BE2C (cell line): ENCODE results near the gene RBM39.
"Not testable (repeated sequence)": the region's sequence is repeated elsewhere in the genome, so short reads cannot be mapped to it uniquely, and the experiment has no call there.

ENCODE experiments used
- DNase-seq: peaks from one replicate; pipeline ENCODE4 v3.0.0-alpha.2; 2020
- H3K27me3 ChIP-seq: fragments of 250-450 bp; sonication (Bioruptor Pico); 2 replicates; pipeline ENCODE4 v1.5.1; 2020; ENCODE audit warnings: mild to moderate bottlenecking
- H3K36me3 ChIP-seq: fragments of 250-450 bp; sonication (Bioruptor Pico); 2 replicates; pipeline ENCODE4 v1.5.1; 2020; ENCODE audit warnings: mild to moderate bottlenecking
- H3K4me1 ChIP-seq: fragments of 250-450 bp; sonication (Bioruptor Pico); 2 replicates; pipeline ENCODE4 v1.5.1; 2020
- H3K4me3 ChIP-seq: 2 replicates; pipeline ENCODE4 v1.5.1; 2011; ENCODE audit warnings: low read depth, low read length
- H3K9me3 ChIP-seq: fragments of 250-450 bp; sonication (Bioruptor Pico); 2 replicates; pipeline ENCODE4 v1.5.1; 2020
- CTCF ChIP-seq: IDR thresholded peaks from 2 replicates; pipeline ENCODE4 v1.5.1; 2012; ENCODE audit warnings: mild to moderate bottlenecking, low read depth, low read length

Gene RBM39

GRCh38 chr20:35710039-35710438 lies 32.0 kb downstream of the RBM39 start:
- TF ChIP-seq CTCF = no peak
- Histone ChIP-seq H3K4me3 (no peak overlapping the region), H3K9me3 (no peaks in the 10 kb centered on the region), H3K27me3 (no peaks in the 10 kb centered on the region), H3K36me3 (peaks cover 94% of the 10 kb centered on the region), H3K4me1 (no peaks in the 10 kb centered on the region)
- DNase-seq = no peak

GRCh38 chr20:35709259-35709658 lies 32.8 kb downstream of the RBM39 start:
- Histone ChIP-seq H3K4me3 (no peak overlapping the region), H3K27me3 (no peaks in the 10 kb centered on the region), H3K36me3 (peaks cover 94% of the 10 kb centered on the region), H3K9me3 (no peaks in the 10 kb centered on the region), H3K4me1 (no peaks in the 10 kb centered on the region)
- no peak for TF ChIP-seq CTCF
- no peak for DNase-seq

- Histone ChIP-seq H3K36me3 (peaks cover 94% of the 10 kb centered on the region), H3K27me3 (no peaks in the 10 kb centered on the region), H3K4me3 (no peak overlapping the region), H3K4me1 (no peaks in the 10 kb centered on the region), H3K9me3 (no peaks in the 10 kb centered on the region)
- DNase-seq = no peak
- no peak for TF ChIP-seq CTCF
Measured at GRCh38 chr20:35708502-35708901, 33.6 kb downstream of the RBM39 start.

- peaks cover 97% of the 10 kb centered on the region for H3K36me3 ChIP-seq
- H3K4me1 ChIP-seq, H3K9me3 ChIP-seq, H3K27me3 ChIP-seq, DNase-seq, H3K4me3 ChIP-seq: not testable (repeated sequence)
Measured at GRCh38 chr20:35706591-35707529, 35.2 kb downstream of the RBM39 start.

- not testable (repeated sequence) for H3K27me3 ChIP-seq, H3K4me1 ChIP-seq, H3K4me3 ChIP-seq, DNase-seq, H3K9me3 ChIP-seq
- peaks cover 95% of the 10 kb centered on the region for H3K36me3 ChIP-seq
Measured at GRCh38 chr20:35705894-35706293, 36.2 kb downstream of the RBM39 start.

- Histone ChIP-seq H3K4me1 (no peaks in the 10 kb centered on the region), H3K4me3 (no peak overlapping the region), H3K27me3 (no peaks in the 10 kb centered on the region), H3K9me3 (no peaks in the 10 kb centered on the region), H3K36me3 (peaks cover 85% of the 10 kb centered on the region)
- no peak for DNase-seq
- TF ChIP-seq CTCF = no peak
Measured at GRCh38 chr20:35704514-35705261, 37.4 kb downstream of the RBM39 start.
